Measurements from ENCODE around the gene PRAF2.

DNA sequence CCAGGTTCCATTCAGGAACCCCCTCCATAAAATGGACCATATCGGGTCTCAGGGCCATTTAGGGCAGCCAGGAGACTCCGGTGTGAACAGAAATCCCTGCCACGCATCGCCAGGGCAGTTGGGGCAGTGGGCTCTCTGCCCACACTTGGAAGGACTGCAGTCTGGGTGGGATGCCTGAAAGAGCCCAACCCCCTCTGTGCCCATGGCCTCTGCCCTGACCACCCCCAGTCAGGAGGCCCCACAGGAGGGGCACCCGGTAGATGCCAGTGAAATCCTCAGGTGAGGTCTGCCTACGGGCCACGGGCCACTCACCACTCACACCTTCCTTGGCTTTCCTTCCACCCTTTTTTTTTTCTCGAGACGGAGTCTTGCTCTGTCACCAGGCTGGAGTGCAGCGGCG lies 4.8 kb downstream of the PRAF2 start:
- TF ChIP-seq CTCF (IDR thresholded peaks at IDR 0.05) (no peak), POLR2A (IDR thresholded peaks at IDR 0.05) (no peak)

Data from stomach (tissue), 4 donors.